GM19099 (cell line): ENCODE measurements around the gene ORC5.

Experiments
- POLR2A ChIP-seq: IDR thresholded peaks from 3 replicates; pipeline ENCODE4 v1.6.1; 2011; ENCODE audit warnings: low read depth; ENCODE audit not compliant: insufficient read length; ENCODE audit errors: extremely low read depth

The ORC5 gene

DNA sequence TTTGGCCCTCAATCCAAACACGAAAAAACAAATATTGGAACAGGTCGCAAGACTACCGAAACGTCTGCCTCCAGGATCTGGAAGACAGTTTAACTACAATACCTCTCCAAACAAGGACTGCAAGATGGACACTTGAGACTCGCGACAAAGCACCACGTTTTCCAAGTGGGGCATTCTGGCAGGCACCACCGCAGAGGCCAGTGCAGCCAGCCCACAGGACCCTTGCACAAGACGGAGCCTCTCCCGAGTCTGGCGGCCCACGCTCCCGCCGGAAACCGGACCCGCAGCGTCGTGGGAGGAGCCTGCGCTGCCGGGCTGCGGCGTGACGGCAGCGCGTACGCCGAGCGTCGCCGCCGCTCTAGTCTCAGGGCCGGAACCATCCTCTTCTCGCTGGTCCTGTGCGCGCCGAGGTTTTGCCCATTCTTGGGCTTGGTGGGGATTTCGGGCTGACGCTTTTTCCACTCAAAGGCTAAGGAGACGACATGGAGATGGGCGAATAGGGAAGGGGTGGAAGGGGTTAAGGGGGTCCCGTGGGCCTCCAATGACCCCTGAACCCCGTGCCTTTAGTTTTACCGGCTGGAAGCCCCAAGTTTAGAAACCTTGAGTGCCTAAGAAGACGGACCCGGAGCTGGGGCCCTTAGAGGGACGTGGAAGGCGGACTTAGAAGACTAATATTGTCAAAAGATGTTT is at the start of gene ORC5:
TSS of gene ORC5 (minus strand) at position 283 of the 690 bp plus-strand sequence. CDS start at position 174, 109 bp downstream.
- TF ChIP-seq POLR2A: peak; percentile 95

GRCh38 chr7:104255616-104256015 is 47.8 kb upstream of the ORC5 start:
- no peak for TF ChIP-seq POLR2A

DNA sequence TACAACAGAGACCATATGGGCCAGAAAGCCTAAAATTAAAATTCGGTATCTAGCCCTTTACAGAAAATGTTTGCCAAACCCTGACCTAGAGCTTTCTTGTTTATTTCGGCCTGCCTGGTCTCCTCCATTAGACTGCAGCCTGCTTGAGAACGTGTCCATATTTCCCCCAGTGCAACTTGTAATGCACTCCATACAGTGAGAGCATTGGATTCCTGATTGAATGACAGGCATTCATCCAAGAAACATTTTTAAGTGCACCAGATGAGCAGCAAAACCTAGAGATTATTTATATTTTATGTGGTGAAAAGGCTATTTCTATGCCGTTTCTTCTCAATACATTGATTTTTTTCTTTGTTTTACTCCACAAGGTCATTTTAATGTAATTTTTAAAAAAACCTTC is 47.4 kb upstream of the ORC5 start:
- no peak for TF ChIP-seq POLR2A

DNA sequence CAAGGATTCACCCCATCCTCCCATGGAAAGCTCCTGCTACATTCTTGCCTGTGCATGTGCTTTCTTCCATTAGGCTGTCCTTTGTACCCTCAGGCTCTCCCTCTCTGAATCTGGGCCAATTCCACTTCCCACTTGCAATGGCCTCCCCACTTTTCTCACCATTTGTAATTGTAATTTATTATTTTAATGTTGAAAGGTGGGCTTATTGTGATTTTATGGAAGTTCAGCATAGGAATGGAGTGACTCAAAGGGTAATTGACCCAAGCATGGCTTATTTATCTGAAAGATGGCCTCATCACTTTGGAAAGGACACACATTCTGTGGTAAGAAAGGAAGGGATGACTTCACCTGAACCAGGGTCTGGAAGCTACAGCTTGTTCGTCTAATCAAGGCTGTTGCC is 46.9 kb upstream of the ORC5 start:
- no peak for TF ChIP-seq POLR2A

GRCh38 chr7:104252409-104253134 is 44.8 kb upstream of the ORC5 start:
- no peak for TF ChIP-seq POLR2A

DNA sequence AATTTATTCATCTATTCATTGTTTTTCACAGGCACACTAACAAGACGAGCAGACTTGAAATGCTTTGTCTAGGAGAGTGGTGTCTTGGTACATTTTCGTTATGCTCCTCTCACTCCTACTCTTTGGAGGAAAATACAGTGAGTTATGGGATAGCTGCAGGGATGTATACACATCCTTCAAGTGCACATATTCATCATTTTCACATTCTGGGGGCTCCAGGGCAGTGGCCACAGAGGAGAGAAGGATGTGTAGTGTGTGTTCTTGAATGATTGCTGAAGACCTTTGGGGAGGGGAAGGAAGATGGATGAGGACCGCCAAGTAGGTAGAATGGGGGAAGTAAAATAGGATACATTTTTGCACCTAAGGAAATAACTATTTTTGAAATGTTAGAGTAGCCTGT is 34.8 kb upstream of the ORC5 start:
- no peak for TF ChIP-seq POLR2A

- no peak for TF ChIP-seq POLR2A
These were observed 33.9 kb upstream of the ORC5 start for GRCh38 chr7:104241538-104242209.

DNA sequence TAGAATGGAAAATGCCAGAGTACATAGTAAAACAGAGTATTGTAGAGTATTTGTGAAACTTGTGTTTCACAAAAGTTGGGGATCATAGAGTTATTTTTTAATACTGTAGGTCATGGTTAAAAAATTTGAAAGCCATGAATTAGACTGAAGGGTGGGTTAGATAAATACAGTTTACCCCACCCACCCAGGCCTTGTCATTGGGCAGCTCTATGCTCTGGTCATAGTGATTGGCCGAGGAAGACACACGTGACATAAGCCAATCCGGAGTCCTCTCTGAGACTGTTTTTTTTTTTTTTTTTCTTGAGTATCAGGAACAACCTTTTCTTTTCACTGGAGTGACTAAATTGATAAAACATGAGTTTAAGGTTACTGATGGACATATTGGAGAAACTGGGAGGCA is 33.3 kb upstream of the ORC5 start:
- no peak for TF ChIP-seq POLR2A

DNA sequence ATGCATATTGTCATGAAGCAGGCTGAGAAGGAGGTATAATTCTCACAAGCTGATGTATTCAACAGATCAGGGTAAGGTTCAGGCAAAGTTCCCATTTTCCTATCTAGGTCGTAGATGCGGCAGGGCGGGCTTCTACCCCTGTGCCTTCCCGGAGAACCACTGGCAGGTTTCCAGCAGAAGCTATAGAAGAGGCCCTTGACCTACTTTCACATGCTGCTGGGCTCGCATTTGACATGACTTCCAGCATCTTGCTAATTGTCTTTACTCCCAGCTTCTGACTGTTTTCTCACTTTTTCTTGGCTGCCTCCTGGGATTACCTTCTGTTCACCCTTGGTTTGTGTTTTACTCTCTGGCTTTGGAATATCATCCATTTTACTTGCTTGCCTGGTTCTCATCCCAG is 32.6 kb upstream of the ORC5 start:
- TF ChIP-seq POLR2A: no peak

- no peak for TF ChIP-seq POLR2A
These were observed 23.5 kb upstream of the ORC5 start for GRCh38 chr7:104231054-104232046.

GRCh38 chr7:104230606-104231005 is 22.8 kb upstream of the ORC5 start:
- TF ChIP-seq POLR2A: no peak

DNA sequence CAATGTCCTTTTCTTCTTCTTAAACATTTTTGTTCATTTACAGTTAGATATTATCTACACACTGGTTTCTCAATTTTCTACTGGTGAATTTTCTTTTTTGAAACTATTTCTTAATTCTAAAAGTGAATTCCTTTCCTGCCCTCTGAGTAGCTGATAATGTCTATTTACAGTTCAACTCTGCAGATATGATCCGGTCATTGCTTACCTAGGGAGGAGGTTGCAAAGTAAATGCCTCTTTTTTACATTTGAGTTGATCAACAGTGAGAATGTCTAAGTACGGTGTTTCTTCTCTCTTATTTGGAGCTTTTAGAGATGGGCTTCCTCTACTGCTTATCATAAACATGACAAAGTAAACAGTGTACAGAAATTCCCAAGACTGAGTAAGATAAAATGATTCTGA is 20.6 kb upstream of the ORC5 start:
- TF ChIP-seq POLR2A: no peak

GRCh38 chr7:104225451-104225850 is 17.6 kb upstream of the ORC5 start:
- no peak for TF ChIP-seq POLR2A

- TF ChIP-seq POLR2A: no peak
These were observed 9.8 kb upstream of the ORC5 start for GRCh38 chr7:104217620-104218019.

GRCh38 chr7:104209063-104209462 is 1.2 kb upstream of the ORC5 start:
- TF ChIP-seq POLR2A: no peak
